GM12875 (cell line): ENCODE measurements around the gene TMEM169.

Experiments used
- H3K4me3 ChIP-seq: one replicate; pipeline ENCODE4 v1.5.1; 2011; ENCODE audit warnings: low read depth, low read length, control low read depth
- CTCF ChIP-seq: IDR thresholded peaks from 2 replicates; pipeline ENCODE4 v1.5.1; 2011; ENCODE audit warnings: low read depth, mild to moderate bottlenecking, control low read depth, inconsistent platforms, low read length, moderate library complexity, borderline replicate concordance; ENCODE audit not compliant: insufficient read depth

Gene TMEM169

GRCh38 chr2:216056739-216057138, 25.0 kb upstream of the TMEM169 start:
- no peak for TF ChIP-seq CTCF
- H3K4me3 ChIP-seq: no peak overlapping the region

- TF ChIP-seq CTCF: 0 out of 2 replicates have a peak, but pooled peaks have one; percentile 10
- H3K4me3 ChIP-seq: peak overlapping the region; percentile 17
These were observed 24.0 kb upstream of the TMEM169 start for GRCh38 chr2:216057688-216058193.

- no peak; the same call in 1 of the 2 replicates for TF ChIP-seq CTCF
- H3K4me3 ChIP-seq: no peak overlapping the region
These were observed 22.4 kb upstream of the TMEM169 start for GRCh38 chr2:216059233-216059834.

- no peak for TF ChIP-seq CTCF
- no peak overlapping the region for H3K4me3 ChIP-seq
These were observed 17.6 kb upstream of the TMEM169 start for GRCh38 chr2:216064014-216064630.

- H3K4me3 ChIP-seq: no peak overlapping the region
- no peak for TF ChIP-seq CTCF
These were observed 17.1 kb upstream of the TMEM169 start for GRCh38 chr2:216064665-216065064.

GRCh38 chr2:216066230-216066629, 15.5 kb upstream of the TMEM169 start:
- TF ChIP-seq CTCF: no peak

GRCh38 chr2:216069028-216069427, 12.7 kb upstream of the TMEM169 start:
- TF ChIP-seq CTCF: no peak
- no peak overlapping the region for H3K4me3 ChIP-seq

More at GRCh38 chr2:216066230-216066629, 15.5 kb upstream of the TMEM169 start:
- H3K4me3 ChIP-seq: no peak overlapping the region
